Activated CD4-positive, CD25-positive, alpha-beta regulatory T cell treated with anti-CD3 and anti-CD28 coated beads, Interleukin-2, amount 50 U/mL, for 72 hours (primary cell): ENCODE results near the gene CSNK1G1.
"Not testable (repeated sequence)": the region's sequence is repeated elsewhere in the genome, so short reads cannot be mapped to it uniquely, and the experiment has no call there.

Experiments
- DNase-seq: peaks from one replicate; pipeline ENCODE4 v3.0.0; 2021

Gene CSNK1G1

DNA sequence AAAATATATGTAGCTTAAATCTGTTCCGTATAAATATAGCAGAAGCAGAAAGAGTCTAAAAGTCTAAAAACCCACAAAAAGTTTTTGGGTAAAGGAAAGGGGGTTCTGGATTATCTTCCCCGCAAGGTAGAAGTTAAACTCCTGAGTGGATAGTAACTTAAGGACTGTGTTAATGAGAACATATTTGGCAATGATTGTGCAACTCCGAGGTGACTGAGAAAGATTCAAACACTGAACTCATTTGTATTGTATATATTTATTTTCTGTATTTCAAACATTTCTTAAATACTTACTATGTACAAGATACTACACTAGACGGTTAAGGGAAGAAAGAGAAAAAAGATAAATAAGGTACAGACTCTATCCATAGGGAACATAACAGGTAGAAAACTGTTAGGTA is 120.4 kb downstream of the CSNK1G1 start:
- no peak for DNase-seq

- no peak for DNase-seq
Measured at GRCh38 chr15:64233299-64233698, 122.7 kb downstream of the CSNK1G1 start.

GRCh38 chr15:64232400-64232799 is 123.6 kb downstream of the CSNK1G1 start:
- DNase-seq: no peak

DNA sequence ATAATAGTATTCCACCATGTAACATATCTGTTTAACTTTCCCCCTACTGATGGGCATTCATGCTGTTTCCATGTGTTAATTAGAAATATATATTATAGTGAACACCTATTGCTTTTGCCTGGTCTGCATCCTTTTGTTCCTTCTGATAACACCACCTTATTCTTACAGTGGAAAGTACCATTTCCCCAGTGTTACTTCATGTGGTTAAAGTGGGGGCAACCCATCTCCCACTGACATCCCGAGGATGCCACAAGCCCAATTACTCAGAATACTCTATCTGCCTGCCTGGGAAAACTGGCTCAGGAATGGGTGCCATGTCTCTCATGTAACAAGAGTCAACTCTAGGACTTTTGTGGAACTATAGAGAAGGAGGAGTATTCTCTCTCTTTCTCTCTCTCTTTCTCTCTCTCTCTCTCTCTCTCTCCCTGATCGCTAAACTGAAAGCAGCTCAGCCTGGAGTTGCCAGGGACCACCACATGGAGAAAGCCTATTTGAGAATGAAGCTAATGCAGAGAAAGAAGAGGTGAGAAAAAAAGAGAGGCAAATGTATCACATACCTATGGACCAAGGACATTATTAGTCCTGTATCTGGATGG is 126.7 kb downstream of the CSNK1G1 start:
- no peak for DNase-seq

DNA sequence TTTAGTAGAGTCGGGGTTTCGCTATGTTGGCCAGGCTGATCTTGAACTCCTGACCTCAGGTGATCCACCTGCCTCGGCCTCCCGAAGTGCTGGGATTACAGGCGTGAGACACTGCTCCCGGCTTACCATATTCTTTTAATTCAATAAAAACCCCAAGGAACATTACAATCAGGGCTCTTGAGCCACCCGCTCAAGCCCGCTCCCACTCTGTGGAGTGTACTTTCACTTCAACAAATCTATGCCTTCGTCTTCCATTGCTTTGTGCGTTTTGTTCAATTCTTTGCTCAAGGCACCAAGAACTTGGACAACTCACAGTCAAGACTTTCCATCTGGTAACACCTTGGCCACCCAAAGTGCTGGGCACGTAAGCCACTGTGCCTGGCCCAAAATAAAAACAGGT is 130.2 kb downstream of the CSNK1G1 start:
- no peak for DNase-seq

GRCh38 chr15:64224511-64224910 is 131.5 kb downstream of the CSNK1G1 start:
- no peak for DNase-seq

GRCh38 chr15:64223882-64224281 is 132.1 kb downstream of the CSNK1G1 start:
- DNase-seq: no peak

DNA sequence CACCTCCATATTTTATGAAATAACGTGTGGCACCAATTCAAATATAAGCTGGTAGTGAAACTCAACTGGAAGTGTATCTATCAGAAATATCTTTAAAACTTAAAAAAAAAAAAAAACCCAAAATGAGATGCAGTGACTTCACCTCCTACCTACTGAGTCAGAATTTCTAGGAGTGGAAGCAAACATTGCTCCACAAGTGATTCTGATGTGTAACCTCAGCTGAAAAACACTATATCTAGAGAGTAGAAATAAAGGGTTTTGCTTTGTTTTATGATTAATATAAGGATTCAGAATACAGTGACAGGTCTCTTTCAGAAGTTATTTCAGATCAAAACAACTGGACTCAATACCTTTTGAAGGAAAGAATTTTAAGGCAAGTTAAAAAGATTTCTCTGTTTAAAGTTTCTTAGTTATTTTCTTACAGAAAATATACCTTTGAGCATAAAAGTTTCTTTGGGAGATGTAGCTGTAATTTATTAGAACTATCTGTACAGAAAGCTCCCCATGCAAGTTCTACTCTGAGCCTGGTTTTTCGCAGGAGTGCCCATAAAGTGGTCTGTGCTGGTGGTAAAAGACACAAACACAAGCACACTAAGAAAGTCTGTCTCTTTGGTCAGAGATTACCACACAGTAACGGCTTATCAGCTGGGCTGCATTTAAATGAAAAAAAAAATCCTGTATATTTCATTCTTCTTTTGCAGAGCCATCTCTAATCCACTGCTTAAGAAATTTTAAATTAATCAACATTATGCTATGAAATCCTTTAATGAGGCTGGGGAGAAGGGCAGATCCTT is 133.2 kb downstream of the CSNK1G1 start:
- no peak for DNase-seq

DNA sequence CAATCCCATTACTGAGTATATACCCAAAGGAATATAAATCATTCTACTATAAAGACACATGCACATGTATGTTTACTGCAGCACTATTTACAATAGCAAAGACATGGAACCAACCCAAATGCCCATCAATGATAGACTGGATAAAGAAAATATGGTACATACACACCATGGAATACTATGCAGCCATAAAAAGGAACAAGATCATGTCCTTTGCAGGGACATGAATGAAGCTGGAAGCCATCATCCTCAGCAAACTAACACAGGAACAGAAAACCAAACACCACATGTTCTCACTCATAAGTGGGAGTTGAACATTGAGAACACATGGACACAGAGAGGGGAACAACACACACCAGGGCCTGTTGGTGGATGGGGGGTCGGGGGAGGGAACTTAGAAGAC is 134.1 kb downstream of the CSNK1G1 start:
- DNase-seq: not testable (repeated sequence)

- DNase-seq: not testable (repeated sequence)
Measured at GRCh38 chr15:64217429-64217750, 138.6 kb downstream of the CSNK1G1 start.

DNA sequence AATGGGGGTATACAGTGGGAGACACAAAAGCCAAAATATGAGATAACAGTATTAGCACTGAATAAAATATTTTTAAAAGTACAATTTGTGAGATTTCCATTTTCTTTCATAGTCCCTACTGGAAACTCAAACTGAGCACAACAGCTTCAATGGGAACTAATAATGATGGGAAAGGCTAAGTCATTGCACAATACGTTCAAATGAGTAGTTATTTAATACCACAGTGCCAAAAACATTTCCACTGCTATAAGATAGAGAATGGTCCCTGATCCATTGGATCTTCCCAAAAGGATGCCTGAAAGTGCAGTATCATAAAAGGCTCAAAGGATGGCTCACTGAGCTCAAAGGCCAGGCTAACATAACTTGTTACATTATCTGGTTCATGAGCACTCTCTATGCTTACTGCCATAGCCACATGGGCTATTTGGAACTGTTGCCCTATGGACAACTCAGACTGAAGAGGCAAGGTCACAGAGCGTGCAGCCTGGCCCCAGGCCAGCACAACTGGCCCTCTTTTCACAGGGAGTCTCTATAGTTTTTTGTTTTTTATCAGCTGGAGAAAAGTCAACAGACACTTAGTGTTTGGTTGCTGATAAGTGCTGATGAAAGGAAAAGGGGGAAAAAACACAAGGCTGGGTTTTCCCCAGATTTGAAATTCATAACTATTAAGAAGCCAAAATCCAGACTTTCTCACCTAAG is 139.1 kb downstream of the CSNK1G1 start:
- DNase-seq: no peak

DNA sequence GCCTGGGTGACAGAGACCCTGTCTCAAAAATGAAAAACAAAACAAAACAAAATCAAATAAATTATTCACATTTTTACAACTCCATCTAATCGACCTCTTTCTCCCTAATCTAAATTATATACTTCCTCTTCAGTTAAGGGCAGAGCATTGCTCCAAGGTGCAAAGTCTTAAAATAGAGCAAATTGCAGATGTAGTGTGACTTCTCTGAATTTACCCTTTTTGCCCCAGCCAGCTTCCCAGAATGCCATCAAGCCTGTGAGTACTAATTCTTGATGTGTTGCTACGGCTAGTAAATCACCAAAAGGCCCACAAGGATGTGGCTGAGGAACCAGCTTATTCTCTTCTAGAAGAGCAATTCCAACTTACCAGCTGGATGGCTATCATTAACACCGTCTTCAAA is 139.8 kb downstream of the CSNK1G1 start:
- no peak for DNase-seq

DNA sequence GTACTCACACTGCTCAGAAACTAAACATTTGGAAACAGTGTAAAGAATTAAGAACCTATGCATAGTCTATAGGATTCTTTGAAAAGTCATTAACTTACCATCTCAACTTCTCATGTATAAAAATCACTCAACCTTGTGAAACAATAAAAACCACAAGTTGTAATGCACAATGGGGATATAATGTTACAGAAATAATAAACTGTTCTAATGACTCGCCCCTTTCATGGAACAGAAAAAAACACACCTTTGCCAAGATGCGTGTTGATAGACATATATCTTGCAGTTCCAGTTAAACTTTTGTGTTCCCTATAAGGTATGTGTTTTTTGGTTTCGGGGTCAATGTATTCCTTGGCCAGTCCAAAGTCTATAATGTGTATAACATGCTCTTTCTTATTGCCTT is 142.3 kb downstream of the CSNK1G1 start:
- DNase-seq: no peak

DNA sequence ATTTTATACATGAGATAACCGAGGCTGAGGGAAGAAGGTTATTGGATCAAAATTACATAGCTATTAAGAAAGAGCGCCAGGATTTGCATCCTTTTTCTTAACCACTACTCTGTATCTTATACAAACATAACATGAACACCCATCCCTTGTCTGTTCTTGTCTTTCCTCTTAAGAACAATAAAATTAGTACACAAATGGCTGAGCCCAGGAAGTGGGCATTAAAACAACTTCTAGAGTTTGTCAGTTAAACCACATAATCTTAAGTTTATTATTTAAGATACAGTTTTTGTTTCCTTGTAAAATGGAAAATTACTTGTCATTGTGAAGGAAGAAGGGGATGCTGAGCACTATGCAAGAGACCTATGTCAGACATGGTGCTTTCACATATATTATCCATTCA is 144.3 kb downstream of the CSNK1G1 start:
- no peak for DNase-seq

DNA sequence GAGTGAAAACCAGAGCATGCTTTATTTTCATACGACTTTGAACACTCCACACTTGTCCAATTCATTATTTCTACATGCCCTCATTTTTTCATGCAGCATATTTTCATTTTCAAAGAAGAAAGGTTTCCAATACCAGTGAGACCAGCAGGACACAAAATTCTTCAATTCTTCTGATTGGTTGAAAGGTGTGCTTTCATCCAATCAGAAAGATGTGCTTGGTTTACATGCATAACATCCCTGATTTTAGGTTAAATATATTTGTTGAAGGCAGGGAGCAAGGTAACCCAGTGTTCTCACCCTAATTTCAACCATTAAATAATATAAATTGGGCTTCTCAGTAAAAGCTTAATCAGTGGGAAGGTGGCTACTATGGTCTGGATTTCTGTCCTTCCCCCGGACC is 145.6 kb downstream of the CSNK1G1 start:
- no peak for DNase-seq

- DNase-seq: no peak
Measured at GRCh38 chr15:64209680-64210334, 146.2 kb downstream of the CSNK1G1 start.

DNA sequence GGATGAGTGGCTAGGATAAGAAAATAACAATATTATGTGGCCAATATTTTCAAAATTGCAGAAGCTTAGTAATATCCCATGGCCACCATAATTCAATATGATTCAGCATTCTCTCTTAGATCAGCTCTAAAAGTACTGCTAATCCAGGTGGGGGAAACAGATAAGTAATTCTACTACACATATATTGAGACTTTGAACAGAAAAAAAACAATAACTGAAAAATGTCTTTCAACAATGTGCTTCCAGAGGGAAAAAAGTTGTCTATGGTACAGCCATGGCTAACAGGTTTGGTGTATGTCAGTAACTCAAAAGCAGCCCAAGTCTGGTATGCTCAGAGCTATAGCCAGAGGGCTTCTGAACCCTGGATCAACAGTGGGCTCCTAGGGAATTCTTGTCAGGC is 150.8 kb downstream of the CSNK1G1 start:
- no peak for DNase-seq

DNA sequence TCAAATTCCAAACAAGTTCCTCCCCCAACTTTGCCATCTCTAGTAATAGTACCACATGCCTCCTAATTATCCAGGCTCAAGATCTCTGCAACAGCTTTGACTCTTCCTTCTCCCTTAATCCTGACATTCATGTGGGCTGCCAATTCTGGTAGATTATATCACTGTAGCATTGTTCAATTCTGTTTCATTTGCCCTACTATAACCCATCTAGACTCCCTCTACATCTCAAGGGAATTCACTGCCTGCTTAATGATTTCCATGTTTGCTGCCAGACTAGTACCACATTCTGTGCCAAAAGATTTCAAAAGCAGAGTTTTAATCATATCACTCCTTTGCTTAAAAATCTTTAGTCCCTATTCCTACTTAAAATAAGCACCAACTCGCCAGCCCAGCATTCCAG is 158.5 kb downstream of the CSNK1G1 start:
- no peak for DNase-seq

DNA sequence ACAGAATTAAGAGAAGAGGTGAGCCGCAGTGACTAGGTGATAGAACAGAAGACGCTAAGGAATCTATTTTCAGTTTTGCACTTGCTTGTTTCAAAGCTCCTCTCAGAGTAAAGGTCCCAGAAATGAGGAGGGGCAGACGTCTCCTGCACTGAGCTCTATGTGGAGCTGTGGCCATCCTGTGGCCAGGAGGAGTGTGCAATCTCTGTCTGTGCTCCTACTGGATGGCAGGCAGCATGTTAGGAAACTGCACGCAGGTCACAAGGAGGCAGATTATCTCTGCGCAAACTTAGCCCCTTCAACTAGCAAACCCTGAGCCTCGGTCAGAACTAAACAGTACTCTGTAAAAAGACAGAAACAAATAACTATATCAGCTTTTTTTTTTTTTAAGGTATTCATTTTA is 162.0 kb downstream of the CSNK1G1 start:
- DNase-seq: no peak

DNA sequence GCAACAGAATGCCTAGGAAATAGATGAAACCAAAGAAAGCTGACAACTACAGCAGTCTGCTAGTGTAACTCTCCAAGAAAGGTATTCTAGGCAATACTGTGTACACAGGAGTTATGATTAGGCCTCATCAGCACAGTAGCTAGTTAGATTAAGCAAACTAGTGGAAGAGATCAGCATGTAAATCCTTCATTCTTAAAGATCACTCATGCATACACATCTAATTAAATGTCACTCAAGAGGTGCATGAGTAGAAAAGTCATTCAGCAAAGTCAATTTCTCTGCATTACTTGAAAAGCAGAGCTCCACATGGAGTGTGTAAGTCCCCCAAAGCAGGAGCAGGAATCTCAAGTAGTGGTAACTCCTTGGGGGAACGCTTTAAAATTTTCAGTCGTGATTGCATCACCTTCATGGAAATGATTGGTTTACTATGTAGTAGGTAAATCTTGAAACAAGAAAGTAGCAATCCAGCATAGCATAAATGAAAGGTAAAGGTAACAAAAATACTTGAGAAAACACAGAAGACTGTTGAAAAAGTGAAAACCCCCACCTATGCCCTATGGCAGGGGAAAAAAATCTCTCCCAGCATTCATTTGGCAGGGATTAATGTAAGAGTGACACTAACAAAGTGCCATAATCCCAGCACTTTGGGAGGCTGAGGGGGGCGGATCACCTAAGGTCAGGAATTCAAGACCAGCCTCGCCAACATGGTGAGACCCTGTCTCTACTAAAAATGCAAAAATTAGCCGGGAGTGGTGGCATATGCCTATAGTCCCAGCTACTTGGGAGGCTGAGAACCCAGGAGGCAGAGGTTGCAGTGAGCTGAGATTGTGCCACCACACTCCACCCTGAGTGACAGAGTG is 163.8 kb downstream of the CSNK1G1 start:
- DNase-seq: no peak

- DNase-seq: no peak
Measured at GRCh38 chr15:64187396-64188191, 168.4 kb downstream of the CSNK1G1 start.
